ENCODE data around the gene GNA15. TPM values are rescaled to one million over a fixed set of nuclear protein-coding genes. Genes with fewer than 3 reads are reported as not detected.
A peak's percentile ranks its signal among the peaks of the same experiment; 100 is the strongest.
"Not testable (repeated sequence)": the region's sequence is repeated elsewhere in the genome, so short reads cannot be mapped to it uniquely, and the experiment has no call there.

The GNA15 gene
- total RNA-seq, 1 donor from 2014 or later, result 103 TPM

DNA sequence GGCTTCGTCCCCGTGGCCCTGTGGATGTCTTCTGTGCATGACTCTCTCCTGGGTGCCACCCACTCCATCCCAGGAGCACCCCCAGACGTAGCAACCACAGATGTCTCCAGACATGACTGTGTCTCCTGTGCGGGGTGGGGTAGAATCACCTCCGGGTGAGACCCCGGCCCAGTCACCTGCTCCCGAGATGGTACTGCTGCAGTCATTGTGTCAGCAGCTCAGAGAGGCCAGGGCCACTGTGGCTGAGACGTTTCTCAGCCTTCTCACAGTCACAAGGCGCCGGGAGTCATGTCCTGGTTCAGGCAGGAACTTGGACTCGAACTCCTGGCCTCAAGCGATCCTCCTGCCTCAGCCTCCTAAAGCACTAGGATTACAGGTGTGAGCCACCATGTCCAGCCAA, 66.5 kb downstream of the GNA15 start:
- H3K27me3 Mint-ChIP-seq (ENCODE audit: insufficient read depth), result no peaks in the 10 kb centered on the region
- no peaks in the 10 kb centered on the region for H3K36me3 Mint-ChIP-seq (ENCODE audit: low read depth)
- intact Hi-C loops (cut with micrococcal nuclease), result no loop called here
- H3K4me1 Mint-ChIP-seq (ENCODE audit: low read depth), result no peaks in the 10 kb centered on the region
- no peak overlapping the region for H3K27ac Mint-ChIP-seq
- H3K4me3 Mint-ChIP-seq, result no peak overlapping the region
- H3K9me3 Mint-ChIP-seq, result no peaks in the 10 kb centered on the region
- DNase-seq (ENCODE audit: low spot score), result no peak

DNA sequence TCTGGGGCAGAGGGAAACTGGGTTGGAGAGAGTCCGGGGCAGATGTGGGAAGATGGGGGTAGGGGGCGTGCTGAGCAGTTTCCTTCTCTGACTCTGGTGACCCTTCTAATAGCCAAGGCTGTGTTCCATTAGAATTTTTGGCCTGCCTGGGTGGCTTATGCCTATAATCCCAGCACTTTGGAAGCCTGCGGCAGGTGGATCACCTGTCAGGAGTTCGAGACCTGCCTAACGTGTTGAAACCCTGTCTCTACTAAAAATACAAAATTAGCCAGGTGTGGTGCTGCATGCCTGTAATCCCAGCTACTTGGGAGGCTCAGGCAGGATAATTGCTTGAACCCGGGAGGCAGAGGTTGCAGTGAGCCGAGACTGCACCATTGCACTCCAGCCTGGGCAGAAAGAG, 67.1 kb downstream of the GNA15 start:
- H3K4me1 Mint-ChIP-seq (ENCODE audit: low read depth); H3K36me3 Mint-ChIP-seq (ENCODE audit: low read depth); H3K9me3 Mint-ChIP-seq; DNase-seq (ENCODE audit: low spot score); H3K27me3 Mint-ChIP-seq (ENCODE audit: insufficient read depth); H3K4me3 Mint-ChIP-seq; intact Hi-C loops (cut with micrococcal nuclease); H3K27ac Mint-ChIP-seq: not testable (repeated sequence)

DNA sequence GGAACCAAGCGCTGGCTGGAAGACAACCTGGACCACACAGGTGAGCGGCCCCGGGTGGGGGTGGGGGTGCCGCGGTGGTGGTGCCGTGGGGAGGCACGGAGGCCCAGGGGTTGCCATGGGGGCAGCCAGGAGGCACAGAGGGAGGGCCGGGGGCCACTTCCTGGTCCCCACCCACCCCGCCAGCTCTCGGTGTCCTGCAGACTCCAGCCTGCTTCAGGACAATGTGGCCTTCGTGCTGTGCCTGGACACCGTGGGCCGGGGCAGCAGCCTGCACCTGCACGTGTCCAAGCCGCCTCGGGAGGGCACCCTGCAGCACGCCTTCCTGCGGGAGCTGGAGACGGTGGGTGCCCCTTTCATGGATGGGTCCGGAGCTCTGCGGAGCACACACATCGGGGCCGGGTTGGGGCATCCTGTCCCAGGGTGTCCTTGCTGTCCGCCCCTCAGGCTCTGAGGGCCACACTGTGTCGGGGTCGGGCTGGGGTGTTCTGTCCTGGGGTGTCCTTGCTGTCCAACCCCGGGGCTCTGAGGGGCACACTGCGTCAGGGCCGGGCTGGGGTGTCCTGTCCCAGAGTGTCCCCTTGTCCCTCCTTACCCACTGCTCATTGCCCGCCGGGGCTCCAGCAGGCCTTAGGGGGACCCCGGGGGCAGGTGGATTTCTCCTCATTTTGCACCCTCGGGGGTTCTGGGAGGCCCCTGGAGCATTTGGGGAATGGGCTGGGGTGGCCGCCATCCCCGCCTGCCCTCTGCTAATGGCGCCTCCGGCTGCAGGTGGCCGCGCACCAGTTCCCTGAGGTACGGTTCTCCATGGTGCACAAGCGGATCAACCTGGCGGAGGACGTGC, 68.2 kb downstream of the GNA15 start:
- no peak overlapping the region for H3K4me3 Mint-ChIP-seq
- no peaks in the 10 kb centered on the region for H3K4me1 Mint-ChIP-seq (ENCODE audit: low read depth)
- H3K27ac Mint-ChIP-seq, result no peak overlapping the region
- intact Hi-C loops (cut with micrococcal nuclease), result no loop called here
- H3K9me3 Mint-ChIP-seq, result no peaks in the 10 kb centered on the region
- no peak for DNase-seq (ENCODE audit: low spot score)
- no peaks in the 10 kb centered on the region for H3K27me3 Mint-ChIP-seq (ENCODE audit: insufficient read depth)
- no peaks in the 10 kb centered on the region for H3K36me3 Mint-ChIP-seq (ENCODE audit: low read depth)

DNA sequence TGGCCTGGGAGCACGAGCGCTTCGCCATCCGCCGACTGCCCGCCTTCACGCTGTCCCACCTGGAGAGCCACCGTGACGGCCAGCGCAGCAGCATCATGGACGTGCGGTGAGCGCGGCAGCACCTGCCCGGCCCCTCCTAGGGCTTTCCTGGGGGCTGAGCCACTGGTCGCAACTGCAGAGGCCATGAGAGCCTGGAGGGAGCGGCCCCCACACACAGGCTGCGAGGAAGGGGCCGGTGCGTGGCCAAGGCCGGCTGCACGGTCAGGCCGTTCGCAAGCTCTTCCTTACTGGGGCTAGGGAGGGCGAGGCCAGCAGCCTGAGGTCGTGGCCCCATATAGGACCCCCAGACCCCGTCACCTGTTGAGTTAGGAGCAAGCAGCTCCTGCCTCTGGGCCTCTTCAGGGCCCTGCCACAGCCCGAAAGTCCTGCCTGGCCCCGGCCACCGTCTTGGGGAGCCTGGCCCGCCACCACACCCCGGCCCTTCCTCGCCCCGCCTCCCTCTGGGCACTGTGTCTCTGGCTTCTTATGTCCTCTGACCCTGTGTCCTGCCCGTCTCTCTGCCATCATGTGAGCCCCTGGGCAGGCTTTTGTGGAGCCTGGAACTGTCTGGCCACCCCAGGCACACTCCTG, 68.9 kb downstream of the GNA15 start:
- H3K27ac Mint-ChIP-seq, result no peak overlapping the region
- H3K4me3 Mint-ChIP-seq, result no peak overlapping the region
- intact Hi-C loops (cut with micrococcal nuclease), result no loop called here
- H3K27me3 Mint-ChIP-seq (ENCODE audit: insufficient read depth), result no peaks in the 10 kb centered on the region
- no peaks in the 10 kb centered on the region for H3K4me1 Mint-ChIP-seq (ENCODE audit: low read depth)
- no peaks in the 10 kb centered on the region for H3K9me3 Mint-ChIP-seq
- no peak for DNase-seq (ENCODE audit: low spot score)
- H3K36me3 Mint-ChIP-seq (ENCODE audit: low read depth), result peaks cover 2% of the 10 kb centered on the region

DNA sequence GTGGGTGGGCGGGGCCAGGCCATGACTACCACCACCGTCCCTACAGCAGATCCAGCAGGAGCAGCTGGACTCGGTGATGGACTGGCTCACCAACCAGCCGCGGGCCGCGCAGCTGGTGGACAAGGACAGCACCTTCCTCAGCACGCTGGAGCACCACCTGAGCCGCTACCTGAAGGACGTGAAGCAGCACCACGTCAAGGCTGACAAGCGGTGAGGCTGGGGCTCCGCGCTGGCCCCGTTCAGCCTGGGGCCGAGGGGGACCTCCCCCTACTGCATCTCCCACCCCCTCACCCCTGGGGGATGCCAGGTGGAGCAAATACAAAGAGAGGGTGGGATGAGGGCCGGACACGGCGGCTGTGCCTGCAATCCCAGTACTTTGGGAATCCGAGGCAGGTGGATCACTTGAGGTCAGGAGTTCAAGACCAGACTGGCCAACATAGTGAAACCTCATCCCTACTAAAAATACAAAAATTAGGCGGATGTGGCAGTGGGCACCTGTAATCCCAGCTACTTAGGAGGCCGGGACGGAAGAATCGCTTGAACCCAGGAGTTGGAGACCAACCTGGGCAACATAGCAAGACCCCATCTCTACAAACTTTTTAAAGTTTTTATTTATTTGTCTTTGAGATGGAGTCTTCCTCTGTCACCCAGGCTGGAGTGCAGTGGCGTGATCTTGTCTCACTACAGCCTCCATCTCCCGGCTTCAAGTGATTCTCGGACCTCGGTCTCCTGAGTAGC, 70.6 kb downstream of the GNA15 start:
- H3K36me3 Mint-ChIP-seq (ENCODE audit: low read depth), result peaks cover 2% of the 10 kb centered on the region
- intact Hi-C loops (cut with micrococcal nuclease), result no loop called here
- no peaks in the 10 kb centered on the region for H3K4me1 Mint-ChIP-seq (ENCODE audit: low read depth)
- no peak for DNase-seq (ENCODE audit: low spot score)
- H3K27me3 Mint-ChIP-seq (ENCODE audit: insufficient read depth), result no peaks in the 10 kb centered on the region
- no peak overlapping the region for H3K4me3 Mint-ChIP-seq
- H3K9me3 Mint-ChIP-seq, result no peaks in the 10 kb centered on the region
- H3K27ac Mint-ChIP-seq, result no peak overlapping the region

DNA sequence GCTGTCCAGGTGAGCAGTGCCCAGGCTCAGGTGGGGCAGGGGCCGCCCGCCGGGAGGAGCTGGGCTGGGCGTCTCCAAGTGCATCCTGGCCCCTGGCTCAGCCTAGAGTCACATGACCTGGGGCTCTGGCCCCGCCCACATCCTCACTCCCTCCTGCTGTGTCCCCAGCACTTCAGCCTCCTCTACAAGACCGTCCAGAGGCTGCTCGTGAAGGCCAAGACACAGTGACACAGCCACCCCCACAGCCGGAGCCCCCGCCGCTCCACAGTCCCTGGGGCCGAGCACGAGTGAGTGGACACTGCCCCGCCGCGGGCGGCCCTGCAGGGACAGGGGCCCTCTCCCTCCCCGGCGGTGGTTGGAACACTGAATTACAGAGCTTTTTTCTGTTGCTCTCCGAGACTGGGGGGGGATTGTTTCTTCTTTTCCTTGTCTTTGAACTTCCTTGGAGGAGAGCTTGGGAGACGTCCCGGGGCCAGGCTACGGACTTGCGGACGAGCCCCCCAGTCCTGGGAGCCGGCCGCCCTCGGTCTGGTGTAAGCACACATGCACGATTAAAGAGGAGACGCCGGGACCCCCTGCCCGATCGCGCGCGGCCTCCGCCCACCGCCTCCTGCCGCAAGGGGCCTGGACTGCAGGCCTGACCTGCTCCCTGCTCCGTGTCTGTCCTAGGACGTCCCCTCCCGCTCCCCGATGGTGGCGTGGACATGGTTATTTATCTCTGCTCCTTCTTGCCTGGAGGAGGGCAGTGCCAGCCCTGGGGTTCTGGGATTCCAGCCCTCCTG, 71.8 kb downstream of the GNA15 start:
- H3K4me1 Mint-ChIP-seq (ENCODE audit: low read depth), result no peaks in the 10 kb centered on the region
- no peaks in the 10 kb centered on the region for H3K9me3 Mint-ChIP-seq
- no peak overlapping the region for H3K27ac Mint-ChIP-seq
- peaks cover 2% of the 10 kb centered on the region for H3K36me3 Mint-ChIP-seq (ENCODE audit: low read depth)
- no peak for DNase-seq (ENCODE audit: low spot score)
- intact Hi-C loops (cut with micrococcal nuclease), result no loop called here
- H3K4me3 Mint-ChIP-seq, result no peak overlapping the region
- no peaks in the 10 kb centered on the region for H3K27me3 Mint-ChIP-seq (ENCODE audit: insufficient read depth)

DNA sequence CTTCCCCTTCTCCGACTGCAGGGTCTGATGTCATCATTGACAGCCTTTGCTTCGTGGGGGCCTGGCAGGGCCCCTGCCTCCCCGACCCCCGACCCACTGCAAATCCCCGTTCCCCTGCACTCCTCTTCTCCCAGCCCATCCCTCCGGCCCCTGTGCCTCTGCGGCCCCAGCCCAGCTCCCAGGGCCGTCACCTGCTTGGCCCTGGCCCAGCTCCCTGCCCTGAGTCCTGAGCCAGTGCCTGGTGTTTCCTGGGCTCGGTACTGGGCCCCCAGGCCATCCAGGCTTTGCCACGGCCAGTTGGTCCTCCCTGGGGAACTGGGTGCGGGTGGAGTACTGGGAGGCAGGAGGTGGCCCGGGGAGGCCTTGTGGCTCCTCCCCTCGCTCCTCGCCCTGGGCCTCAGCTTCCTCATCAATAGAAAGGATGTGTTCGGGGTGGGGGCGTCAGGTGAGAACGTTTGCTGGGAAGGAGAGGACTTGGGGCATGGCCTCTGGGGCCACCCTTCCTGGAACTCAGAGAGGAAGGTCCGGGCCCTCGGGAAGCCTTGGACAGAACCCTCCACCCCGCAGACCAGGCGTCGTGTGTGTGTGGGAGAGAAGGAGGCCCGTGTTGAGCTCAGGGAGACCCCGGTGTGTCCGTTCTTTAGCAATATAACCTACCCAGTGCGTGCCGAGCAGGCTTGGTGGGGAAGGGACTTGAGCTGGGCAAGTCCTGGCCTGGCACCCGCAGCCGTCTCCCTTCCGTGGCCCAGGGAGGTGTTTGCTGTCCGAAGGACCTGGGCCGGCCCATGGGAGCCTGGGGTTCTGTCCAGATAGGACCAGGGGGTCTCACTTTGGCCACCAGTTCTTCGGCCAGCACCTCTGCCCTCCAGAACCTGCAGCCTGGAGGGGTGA, 72.7 kb downstream of the GNA15 start:
- DNase-seq (ENCODE audit: low spot score), result no peak
- intact Hi-C loops (cut with micrococcal nuclease), result no loop called here
- Mint-ChIP-seq H3K9me3 (no peaks in the 10 kb centered on the region), H3K36me3 (ENCODE audit: low read depth) (peaks cover 2% of the 10 kb centered on the region), H3K4me3 (no peak overlapping the region), H3K27ac (no peak overlapping the region), H3K27me3 (ENCODE audit: insufficient read depth) (no peaks in the 10 kb centered on the region), H3K4me1 (ENCODE audit: low read depth) (no peaks in the 10 kb centered on the region)

DNA sequence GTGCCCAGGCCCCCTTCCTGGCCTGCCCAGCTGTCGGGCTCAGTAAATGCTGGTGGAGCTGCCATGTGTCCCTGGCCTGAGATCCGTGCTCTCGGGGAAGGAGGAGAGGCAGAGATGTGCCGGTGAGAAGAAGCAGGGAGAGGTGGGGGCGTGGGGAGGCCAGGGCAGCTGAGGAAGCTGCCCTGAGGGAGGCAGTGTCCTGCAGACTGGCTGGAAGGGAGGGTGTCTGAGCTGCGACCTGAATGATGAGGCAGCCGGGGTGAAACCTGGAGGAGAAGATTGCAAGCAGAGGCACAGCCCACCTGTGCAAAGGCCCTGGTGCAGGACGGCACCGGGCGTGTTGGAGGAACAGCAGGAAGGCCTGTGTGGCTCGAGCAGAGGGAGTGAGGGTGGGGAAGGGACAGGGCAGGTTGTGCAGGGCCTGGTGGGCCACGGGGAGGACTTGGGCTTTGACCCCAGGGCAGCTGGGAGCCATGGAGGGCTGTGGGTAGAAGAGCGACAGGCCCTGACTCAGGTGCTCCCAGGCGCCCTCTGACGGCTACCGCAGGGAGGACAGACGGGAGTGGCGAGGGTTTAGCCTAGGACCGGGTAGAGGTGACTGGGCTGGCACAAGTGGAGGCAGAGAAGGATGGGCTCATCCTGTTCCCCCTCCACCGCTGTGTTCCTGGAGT, 74.6 kb downstream of the GNA15 start:
- H3K4me1 Mint-ChIP-seq (ENCODE audit: low read depth), result no peaks in the 10 kb centered on the region
- no peaks in the 10 kb centered on the region for H3K27me3 Mint-ChIP-seq (ENCODE audit: insufficient read depth)
- intact Hi-C loops (cut with micrococcal nuclease), result loop anchor here (1.0 kb wide), 1 partner anchor 248 kb away; no protein-coding TSS in a partner anchor
- no peak overlapping the region for H3K4me3 Mint-ChIP-seq
- H3K9me3 Mint-ChIP-seq, result no peaks in the 10 kb centered on the region
- H3K27ac Mint-ChIP-seq, result peak overlapping the region; percentile 23
- peak; percentile 54 for DNase-seq (ENCODE audit: low spot score)
- peaks cover 2% of the 10 kb centered on the region for H3K36me3 Mint-ChIP-seq (ENCODE audit: low read depth)

DNA sequence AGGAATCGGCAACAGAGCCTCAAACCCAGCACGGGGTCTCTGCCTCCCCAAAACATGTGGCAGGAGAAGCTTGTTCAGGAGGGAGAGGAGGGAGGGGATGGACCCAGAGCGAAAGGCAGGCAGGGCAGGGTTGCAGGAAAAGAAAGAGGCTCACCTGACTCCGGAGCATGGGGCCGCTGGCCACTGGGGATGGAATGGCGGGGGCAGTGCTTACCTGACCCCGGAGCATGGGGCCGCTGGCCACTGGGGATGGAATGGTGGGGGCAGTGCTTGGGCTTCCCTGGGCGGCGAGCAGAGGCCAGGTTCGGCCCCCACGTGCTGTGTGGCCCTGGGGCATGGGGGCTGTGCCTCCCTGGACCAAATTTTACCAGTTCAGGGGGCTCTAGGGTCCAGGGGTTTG, 75.4 kb downstream of the GNA15 start:
- H3K27me3 Mint-ChIP-seq (ENCODE audit: insufficient read depth), result no peaks in the 10 kb centered on the region
- intact Hi-C loops (cut with micrococcal nuclease), result no loop called here
- H3K27ac Mint-ChIP-seq, result no peak overlapping the region
- no peaks in the 10 kb centered on the region for H3K4me1 Mint-ChIP-seq (ENCODE audit: low read depth)
- peaks cover 2% of the 10 kb centered on the region for H3K36me3 Mint-ChIP-seq (ENCODE audit: low read depth)
- H3K9me3 Mint-ChIP-seq, result no peaks in the 10 kb centered on the region
- H3K4me3 Mint-ChIP-seq, result no peak overlapping the region
- DNase-seq (ENCODE audit: low spot score), result no peak

DNA sequence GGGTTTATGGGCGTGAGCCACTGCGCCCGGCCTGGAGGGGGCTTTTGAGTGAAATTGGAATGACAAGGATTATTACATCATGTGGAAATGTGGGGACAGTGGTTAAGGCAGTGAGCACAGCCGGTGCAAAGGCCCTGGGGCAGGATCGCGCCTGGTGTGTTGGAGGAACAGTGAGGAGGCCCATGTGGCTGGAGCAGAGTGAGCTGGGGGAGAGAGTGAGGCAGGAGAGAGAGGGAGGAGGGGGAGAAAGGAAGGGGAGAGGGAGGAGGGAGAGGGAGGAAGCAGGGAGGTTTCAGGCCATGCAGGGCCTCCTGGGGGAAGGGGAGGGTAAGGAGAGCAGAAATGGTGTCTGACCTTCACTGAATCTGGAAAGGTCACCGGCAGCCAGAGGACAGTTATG, 77.3 kb downstream of the GNA15 start:
- DNase-seq (ENCODE audit: low spot score), result no peak
- Mint-ChIP-seq H3K9me3 (no peaks in the 10 kb centered on the region), H3K4me3 (no peak overlapping the region), H3K36me3 (ENCODE audit: low read depth) (peaks cover 2% of the 10 kb centered on the region), H3K4me1 (ENCODE audit: low read depth) (no peaks in the 10 kb centered on the region), H3K27me3 (ENCODE audit: insufficient read depth) (no peaks in the 10 kb centered on the region), H3K27ac (peak overlapping the region; percentile 23)
- intact Hi-C loops (cut with micrococcal nuclease), result no loop called here

Data from activated T-helper 1 cell treated with anti-CD3 and anti-CD28 coated beads, Interleukin-12 subunit alpha, Interleukin-12 subunit beta, Interleukin-2, Interleukin-4 antibody, amounts not matched to agents 30 ng/mL and 10 ng/mL and 1 ng/mL, durations not matched to agents 14 hours and 24 hours and 36 hours (primary cell).